OCI-LY7 (cell line): Measurements from ENCODE around the gene ETS2. TPM values are rescaled to one million over a fixed set of nuclear protein-coding genes. Genes with fewer than 3 reads are reported as not detected.

Experiments used
- BruUV-seq: library from RNA; stranded (reverse); fragments of 400-500 nt; replicated peaks from 2 replicates; lab custom pipeline; 2021; lab: Mats Ljungman, UMichigan
- CTCF ChIA-PET: fragments of 300-600 bp; sonication (Branson Sonifier 250); formaldehyde crosslinking; loops from one replicate; lab custom pipeline; 2022; ENCODE audit warnings: antibody characterized with exemption; ENCODE audit not compliant: unreplicated experiment; lab: Charles Lee
- POLR2A ChIA-PET: fragments of 300-600 bp; sonication (Branson Sonifier 250); formaldehyde crosslinking; loops from one replicate; lab custom pipeline; 2022; ENCODE audit warnings: antibody characterized with exemption; lab: Charles Lee
- DNase-seq: peaks from one replicate; pipeline ENCODE4 v3.0.0-alpha.2; 2015; ENCODE audit warnings: low spot score
- H2AFZ ChIP-seq: fragments of 200-600 bp; sonication (generic), shearing (Covaris generic); 2 replicates; pipeline ENCODE4 v1.6.1; 2014; ENCODE audit warnings: mild to moderate bottlenecking, antibody characterized with exemption, low read length, moderate library complexity
- H3K27ac ChIP-seq: fragments of 200-600 bp; sonication (generic); 2 replicates; pipeline ENCODE4 v1.5.1; 2014; ENCODE audit warnings: mixed run types, low read depth, mild to moderate bottlenecking, moderate library complexity, low read length, inconsistent platforms; ENCODE audit not compliant: poor library complexity, severe bottlenecking
- H3K36me3 ChIP-seq: fragments of 200-600 bp; sonication (generic); 2 replicates; pipeline ENCODE4 v1.6.1; 2014; ENCODE audit warnings: mild to moderate bottlenecking, antibody characterized with exemption, low read length, moderate library complexity, mixed read lengths; ENCODE audit not compliant: insufficient read depth
- H3K4me1 ChIP-seq: fragments of 200-600 bp; sonication (generic); 2 replicates; pipeline ENCODE4 v1.5.1; 2014; ENCODE audit warnings: mild to moderate bottlenecking, low read length; ENCODE audit not compliant: insufficient read depth, poor library complexity, severe bottlenecking
- H3K4me2 ChIP-seq: fragments of 200-600 bp; sonication (generic); 2 replicates; pipeline ENCODE4 v1.6.1; 2014; ENCODE audit warnings: mild to moderate bottlenecking, low read length
- H3K4me3 ChIP-seq: fragments of 200-600 bp; sonication (generic); 2 replicates; pipeline ENCODE4 v1.5.1; 2014; ENCODE audit warnings: mild to moderate bottlenecking, low read depth, low read length; ENCODE audit not compliant: poor library complexity, severe bottlenecking
- H3K79me2 ChIP-seq: fragments of 200-600 bp; sonication (generic); 2 replicates; pipeline ENCODE4 v1.6.1; 2016; ENCODE audit warnings: low read depth, mild to moderate bottlenecking, low read length, moderate library complexity, mixed read lengths; ENCODE audit not compliant: insufficient read depth
- H3K9me2 ChIP-seq: fragments of 200-600 bp; sonication (generic); 2 replicates; pipeline ENCODE4 v1.6.1; 2016; ENCODE audit warnings: mild to moderate bottlenecking, low read length, mixed read lengths; ENCODE audit not compliant: insufficient read depth
- H3K9me3 ChIP-seq: fragments of 200-600 bp; sonication (generic); 2 replicates; pipeline ENCODE4 v1.6.1; 2014; ENCODE audit warnings: mild to moderate bottlenecking, mixed run types, low read length, mixed read lengths
- H4K20me1 ChIP-seq: fragments of 200-600 bp; sonication (generic); 2 replicates; pipeline ENCODE4 v1.6.1; 2014; ENCODE audit warnings: mild to moderate bottlenecking, antibody characterized with exemption, low read length, moderate library complexity, mixed read lengths; ENCODE audit not compliant: insufficient read depth
- CTCF ChIP-seq: fragments of 200-600 bp; sonication (generic); conservative IDR thresholded peaks from 2 replicates; pipeline ENCODE4 v1.5.1; 2014; ENCODE audit warnings: mild to moderate bottlenecking, antibody characterized with exemption, low read length, moderate library complexity, mixed read lengths
- EZH2phosphoT487 ChIP-seq: fragments of 200-600 bp; sonication (generic); IDR thresholded peaks from 2 replicates; pipeline ENCODE4 v1.6.1; 2018; ENCODE audit warnings: low read depth, borderline replicate concordance, mild to moderate bottlenecking, mixed run types, antibody characterized with exemption, low read length, moderate library complexity, mixed read lengths
- intact Hi-C: fragments of 100-400 bp; cut with micrococcal nuclease; formaldehyde crosslinking; loops from one replicate; pipeline ENCODE4 v1.10.0; 2022; ENCODE audit not compliant: unreplicated experiment
- total RNA-seq, 2 experiments: library from RNA; depleted of rRNA in 1 of 2; stranded (reverse); fragments of >200 nt in 1 of 2; shearing (Covaris generic) in 1 of 2; gene quantifications; 2 replicates each; pipeline ENCODE4 v1.2.3, GENCODE V29; 2014 to 2022

The ETS2 gene
- total RNA-seq, 2 experiments from 2014 or later = 9.8 to 24.1 TPM

- BruUV-seq = no TSS peak
- DNase-seq = no peak
- ChIA-PET CTCF (no interaction called here), POLR2A (interaction anchor here (0.6 to 2.0 kb wide), 3 partner anchors 21 to 77 kb away, joined by 3 to 5 read pairs (median 3); no protein-coding TSS in a partner anchor)
- no peaks in the 10 kb centered on the region for H3K9me2 ChIP-seq
- no peak for TF ChIP-seq EZH2phosphoT487
- no peak for TF ChIP-seq CTCF
- H3K4me2 ChIP-seq = peak overlapping the region; percentile 71
- intact Hi-C loops = loop anchor here (5.0 kb wide), 2 partner anchors 54 to 156 kb away; partner anchors contain the start of gene ETS2
- H3K9me3 ChIP-seq = no peaks in the 10 kb centered on the region
- no peaks in the 10 kb centered on the region for H3K36me3 ChIP-seq
- no peaks in the 10 kb centered on the region for H3K79me2 ChIP-seq
- H3K27ac ChIP-seq = peak overlapping the region; percentile 78
- H4K20me1 ChIP-seq = no peaks in the 10 kb centered on the region
- H3K4me3 ChIP-seq = no peak overlapping the region
- H3K4me1 ChIP-seq = peaks cover 44% of the 10 kb centered on the region
- peak overlapping the region; percentile 82; the same call in 1 of the 2 replicates for H2AFZ ChIP-seq
Measured at GRCh38 chr21:38861056-38861455, 55.3 kb downstream of the ETS2 start.

- ChIA-PET POLR2A (interaction anchor here (1.1 to 2.0 kb wide), 2 partner anchors 10 to 27 kb away, joined by 5 read pairs; no protein-coding TSS in a partner anchor), CTCF (no interaction called here)
- no peaks in the 10 kb centered on the region for H3K36me3 ChIP-seq
- no peaks in the 10 kb centered on the region for H3K9me3 ChIP-seq
- no TSS peak for BruUV-seq
- intact Hi-C loops = loop anchor here (5.0 kb wide), 2 partner anchors 55 to 155 kb away; partner anchors contain the start of gene ETS2
- peak overlapping the region; percentile 78 for H3K27ac ChIP-seq
- H3K79me2 ChIP-seq = no peaks in the 10 kb centered on the region
- H3K4me1 ChIP-seq = peaks cover 44% of the 10 kb centered on the region
- peak overlapping the region; percentile 24 for H3K4me3 ChIP-seq
- DNase-seq = peak; percentile 91
- H2AFZ ChIP-seq = peak overlapping the region; percentile 82
- TF ChIP-seq CTCF = no peak
- H3K4me2 ChIP-seq = peak overlapping the region; percentile 71
- H4K20me1 ChIP-seq = no peaks in the 10 kb centered on the region
- no peaks in the 10 kb centered on the region for H3K9me2 ChIP-seq
Measured at GRCh38 chr21:38861989-38862683, 56.4 kb downstream of the ETS2 start.

GRCh38 chr21:38863291-38863690 lies 57.6 kb downstream of the ETS2 start:
- ChIA-PET CTCF (no interaction called here), POLR2A (interaction anchor here (1.0 to 1.1 kb wide), 2 partner anchors 11 to 25 kb away, joined by 3 to 5 read pairs; no protein-coding TSS in a partner anchor)
- BruUV-seq = no TSS peak
- no peak overlapping the region for H2AFZ ChIP-seq
- no peaks in the 10 kb centered on the region for H4K20me1 ChIP-seq
- H3K36me3 ChIP-seq = no peaks in the 10 kb centered on the region
- TF ChIP-seq EZH2phosphoT487 = no peak
- intact Hi-C loops = loop anchor here (5.0 kb wide), 2 partner anchors 56 to 154 kb away; partner anchors contain the start of gene ETS2
- DNase-seq = no peak
- H3K27ac ChIP-seq = peak overlapping the region; percentile 78
- H3K9me3 ChIP-seq = no peaks in the 10 kb centered on the region
- H3K4me2 ChIP-seq = peak overlapping the region; percentile 71
- H3K4me1 ChIP-seq = peaks cover 43% of the 10 kb centered on the region
- no peaks in the 10 kb centered on the region for H3K79me2 ChIP-seq
- H3K9me2 ChIP-seq = no peaks in the 10 kb centered on the region
- H3K4me3 ChIP-seq = no peak overlapping the region
